ENCODE measurements around the gene CDYL2.
"Not testable (repeated sequence)": the region's sequence is repeated elsewhere in the genome, so short reads cannot be mapped to it uniquely, and the experiment has no call there.

The CDYL2 gene

GRCh38 chr16:80804526-80805383 lies at the start of gene CDYL2:
Gene CDYL2 (minus strand): TSS chr16:80804598. CDS start chr16:80804173, 425 bp downstream.
- DNase-seq (ENCODE audit: low read depth), result peak; percentile 14

GRCh38 chr16:80852261-80852872 lies 48.0 kb upstream of the CDYL2 start:
- no peak for DNase-seq (ENCODE audit: low read depth)

- DNase-seq (ENCODE audit: low read depth), result no peak
Observed at GRCh38 chr16:80851831-80852230, 47.4 kb upstream of the CDYL2 start.

- no peak for DNase-seq (ENCODE audit: low read depth)
Observed at GRCh38 chr16:80850757-80851156, 46.4 kb upstream of the CDYL2 start.

- no peak for DNase-seq (ENCODE audit: low read depth)
Observed at GRCh38 chr16:80848862-80849261, 44.5 kb upstream of the CDYL2 start.

GRCh38 chr16:80846680-80847079 lies 42.3 kb upstream of the CDYL2 start:
- no peak for DNase-seq (ENCODE audit: low read depth)

GRCh38 chr16:80846275-80846674 lies 41.9 kb upstream of the CDYL2 start:
- no peak for DNase-seq (ENCODE audit: low read depth)

GRCh38 chr16:80844395-80844794 lies 40.0 kb upstream of the CDYL2 start:
- no peak for DNase-seq (ENCODE audit: low read depth)

GRCh38 chr16:80841231-80841630 lies 36.8 kb upstream of the CDYL2 start:
- DNase-seq (ENCODE audit: low read depth), result no peak

- DNase-seq (ENCODE audit: low read depth), result no peak
Observed at GRCh38 chr16:80837533-80838147, 33.2 kb upstream of the CDYL2 start.

GRCh38 chr16:80836846-80837245 lies 32.4 kb upstream of the CDYL2 start:
- DNase-seq (ENCODE audit: low read depth), result no peak

- DNase-seq (ENCODE audit: low read depth), result no peak
Observed at GRCh38 chr16:80836202-80836601, 31.8 kb upstream of the CDYL2 start.

- no peak for DNase-seq (ENCODE audit: low read depth)
Observed at GRCh38 chr16:80831039-80831438, 26.6 kb upstream of the CDYL2 start.

- DNase-seq (ENCODE audit: low read depth), result no peak
Observed at GRCh38 chr16:80828495-80828894, 24.1 kb upstream of the CDYL2 start.

- no peak for DNase-seq (ENCODE audit: low read depth)
Observed at GRCh38 chr16:80827007-80827406, 22.6 kb upstream of the CDYL2 start.

- DNase-seq (ENCODE audit: low read depth), result no peak
Observed at GRCh38 chr16:80825365-80825758, 21.0 kb upstream of the CDYL2 start.

GRCh38 chr16:80824623-80825364 lies 20.4 kb upstream of the CDYL2 start:
- peak; percentile 28 for DNase-seq (ENCODE audit: low read depth)

- DNase-seq (ENCODE audit: low read depth), result no peak
Observed at GRCh38 chr16:80819988-80820387, 15.6 kb upstream of the CDYL2 start.

- DNase-seq (ENCODE audit: low read depth), result no peak
Observed at GRCh38 chr16:80816356-80816755, 12.0 kb upstream of the CDYL2 start.

GRCh38 chr16:80815278-80815677 lies 10.9 kb upstream of the CDYL2 start:
- not testable (repeated sequence) for DNase-seq (ENCODE audit: low read depth)

- DNase-seq (ENCODE audit: low read depth), result no peak
Observed at GRCh38 chr16:80812593-80812992, 8.2 kb upstream of the CDYL2 start.

GRCh38 chr16:80809366-80809765 lies 5.0 kb upstream of the CDYL2 start:
- DNase-seq (ENCODE audit: low read depth), result no peak
